ENCODE data around the gene LTBP4. TPM values are rescaled to one million over a fixed set of nuclear protein-coding genes. Genes with fewer than 3 reads are reported as not detected.
A peak's percentile ranks its signal among the peaks of the same experiment; 100 is the strongest.

The LTBP4 gene, protein sequence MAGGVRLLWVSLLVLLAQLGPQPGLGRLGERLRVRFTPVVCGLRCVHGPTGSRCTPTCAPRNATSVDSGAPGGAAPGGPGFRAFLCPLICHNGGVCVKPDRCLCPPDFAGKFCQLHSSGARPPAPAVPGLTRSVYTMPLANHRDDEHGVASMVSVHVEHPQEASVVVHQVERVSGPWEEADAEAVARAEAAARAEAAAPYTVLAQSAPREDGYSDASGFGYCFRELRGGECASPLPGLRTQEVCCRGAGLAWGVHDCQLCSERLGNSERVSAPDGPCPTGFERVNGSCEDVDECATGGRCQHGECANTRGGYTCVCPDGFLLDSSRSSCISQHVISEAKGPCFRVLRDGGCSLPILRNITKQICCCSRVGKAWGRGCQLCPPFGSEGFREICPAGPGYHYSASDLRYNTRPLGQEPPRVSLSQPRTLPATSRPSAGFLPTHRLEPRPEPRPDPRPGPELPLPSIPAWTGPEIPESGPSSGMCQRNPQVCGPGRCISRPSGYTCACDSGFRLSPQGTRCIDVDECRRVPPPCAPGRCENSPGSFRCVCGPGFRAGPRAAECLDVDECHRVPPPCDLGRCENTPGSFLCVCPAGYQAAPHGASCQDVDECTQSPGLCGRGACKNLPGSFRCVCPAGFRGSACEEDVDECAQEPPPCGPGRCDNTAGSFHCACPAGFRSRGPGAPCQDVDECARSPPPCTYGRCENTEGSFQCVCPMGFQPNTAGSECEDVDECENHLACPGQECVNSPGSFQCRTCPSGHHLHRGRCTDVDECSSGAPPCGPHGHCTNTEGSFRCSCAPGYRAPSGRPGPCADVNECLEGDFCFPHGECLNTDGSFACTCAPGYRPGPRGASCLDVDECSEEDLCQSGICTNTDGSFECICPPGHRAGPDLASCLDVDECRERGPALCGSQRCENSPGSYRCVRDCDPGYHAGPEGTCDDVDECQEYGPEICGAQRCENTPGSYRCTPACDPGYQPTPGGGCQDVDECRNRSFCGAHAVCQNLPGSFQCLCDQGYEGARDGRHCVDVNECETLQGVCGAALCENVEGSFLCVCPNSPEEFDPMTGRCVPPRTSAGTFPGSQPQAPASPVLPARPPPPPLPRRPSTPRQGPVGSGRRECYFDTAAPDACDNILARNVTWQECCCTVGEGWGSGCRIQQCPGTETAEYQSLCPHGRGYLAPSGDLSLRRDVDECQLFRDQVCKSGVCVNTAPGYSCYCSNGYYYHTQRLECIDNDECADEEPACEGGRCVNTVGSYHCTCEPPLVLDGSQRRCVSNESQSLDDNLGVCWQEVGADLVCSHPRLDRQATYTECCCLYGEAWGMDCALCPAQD (N-terminal part only)
- total RNA-seq (100 to 1,000 TPM; 103 to 111 TPM), polyA plus RNA-seq (40.0 TPM)

DNA sequence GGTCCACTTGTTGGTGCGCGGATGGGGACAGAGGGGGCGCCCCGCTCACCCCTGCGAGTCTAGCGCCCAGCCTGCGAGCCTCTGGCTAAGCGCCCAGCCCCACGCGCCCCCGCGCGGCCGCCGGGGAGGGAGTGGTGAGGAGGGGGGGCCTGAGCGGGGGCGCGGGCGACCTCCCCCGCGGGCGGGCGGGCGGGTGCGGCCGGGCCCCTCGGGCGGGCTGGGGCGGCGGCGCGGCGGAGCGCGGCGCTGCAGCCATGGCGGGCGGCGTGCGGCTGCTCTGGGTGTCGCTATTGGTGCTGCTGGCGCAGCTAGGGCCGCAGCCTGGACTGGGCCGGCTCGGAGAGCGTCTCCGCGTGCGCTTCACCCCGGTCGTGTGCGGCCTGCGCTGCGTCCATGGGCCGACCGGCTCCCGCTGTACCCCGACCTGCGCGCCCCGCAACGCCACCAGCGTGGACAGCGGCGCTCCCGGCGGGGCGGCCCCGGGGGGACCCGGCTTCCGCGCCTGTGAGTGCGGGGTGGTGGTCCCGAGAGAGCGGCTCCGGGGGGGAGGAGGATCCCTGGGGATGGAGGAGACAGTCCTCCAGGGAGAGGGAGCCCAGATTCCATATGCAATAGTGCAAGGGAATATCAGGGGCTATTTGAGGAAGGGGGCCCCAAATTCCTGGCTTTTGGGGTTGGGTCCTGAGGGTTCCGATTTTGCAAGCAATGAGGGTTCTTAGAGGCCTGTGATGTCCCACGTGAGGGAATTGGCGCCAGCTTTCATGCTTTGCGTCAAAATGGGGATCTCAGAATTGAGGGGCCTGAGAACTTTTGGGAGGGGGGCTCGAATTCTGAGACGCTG lies at the start of gene LTBP4:
Gene LTBP4 (plus strand): TSS at position 236 of the 841 bp plus-strand sequence. CDS start 19 bp downstream, at position 255.
- Mint-ChIP-seq H3K4me1 (peaks cover 56 to 82% (median 67%) of the 10 kb centered on the region in 3 donors), H3K4me3 (peak within 1 kb of the TSS; percentile 53 to 90 (median 71)), H3K27ac (peak within 1 kb of the TSS in 4 of 8 donors; percentile 24 to 93 (median 60)), H3K9me3 (no peaks in the 10 kb centered on the region), H3K36me3 (peaks cover 0 to 3% (median 0%) of the 10 kb centered on the region in 3 donors), H3K27me3 (peaks cover 34 to 36% of the 10 kb centered on the region in 2 donors)
- DNase-seq = peak in 3 of 5 donors; percentile 19 to 68 (median 44)
- ChIA-PET POLR2A (no interaction called here), CTCF (interaction anchor here (1.2 to 10.1 kb wide), 8 partner anchors 9 to 296 kb away, joined by 3 to 98 read pairs (median 6); no protein-coding TSS in a partner anchor)
- no peaks in the 10 kb centered on the region for H3K9me3 ChIP-seq (ENCODE audit: low read length)
- peak within 1 kb of the TSS; percentile 28 for H3K27ac ChIP-seq (ENCODE audit: low read depth, low read length)
- H3K36me3 ChIP-seq (ENCODE audit: insufficient read depth, low read length) = no peaks in the 10 kb centered on the region
- peaks cover 42% of the 10 kb centered on the region for H3K27me3 ChIP-seq (ENCODE audit: insufficient read depth, low read length, poor library complexity, severe bottlenecking)
- peaks cover 72% of the 10 kb centered on the region for H3K4me1 ChIP-seq (ENCODE audit: insufficient read depth, low read length)
- peak within 1 kb of the TSS; percentile 32 for H3K4me3 ChIP-seq (ENCODE audit: low read length)

DNA sequence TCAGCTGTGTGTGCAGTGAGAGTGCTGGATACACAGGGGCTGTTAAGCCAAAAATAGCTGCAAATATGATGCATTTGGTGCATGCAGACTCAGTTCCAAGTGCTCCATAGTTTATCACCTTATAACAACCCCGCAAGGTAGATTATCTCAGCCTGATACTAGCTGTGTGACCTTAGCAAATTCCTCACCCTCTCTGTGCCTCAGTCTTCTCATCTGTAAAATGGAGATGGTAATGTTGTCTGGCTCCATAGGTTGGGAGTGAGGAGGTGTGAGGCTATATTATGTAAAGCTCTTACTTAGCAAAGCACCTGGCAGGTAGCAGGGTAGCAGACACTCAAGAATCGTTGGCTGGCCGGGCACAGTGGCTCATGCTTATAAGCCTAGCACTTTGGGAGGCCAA lies 48.3 kb upstream of the LTBP4 start:
- H3K4me3 ChIP-seq (ENCODE audit: low read length) = no peak overlapping the region
- POLR2A ChIA-PET = no interaction called here
- CTCF ChIA-PET = interaction anchor here (1.4 kb wide), 1 partner anchor 82 kb away, joined by 5 read pairs; no protein-coding TSS in a partner anchor
- peaks cover 28% of the 10 kb centered on the region for H3K27me3 ChIP-seq (ENCODE audit: insufficient read depth, low read length, poor library complexity, severe bottlenecking)
- Mint-ChIP-seq H3K27me3 (peaks cover 30 to 64% of the 10 kb centered on the region in 2 donors), H3K4me1 (peaks cover 6 to 9% (median 7%) of the 10 kb centered on the region in 3 donors), H3K9me3 (peaks cover 0 to 1% (median 0%) of the 10 kb centered on the region in 5 donors), H3K36me3 (peaks cover 0 to 13% (median 2%) of the 10 kb centered on the region in 3 donors), H3K27ac (no peak overlapping the region), H3K4me3 (no peak overlapping the region)
- no peak overlapping the region for H3K27ac ChIP-seq (ENCODE audit: low read depth, low read length)
- no peaks in the 10 kb centered on the region for H3K4me1 ChIP-seq (ENCODE audit: insufficient read depth, low read length)
- H3K9me3 ChIP-seq (ENCODE audit: low read length) = no peaks in the 10 kb centered on the region
- no peak for DNase-seq
- H3K36me3 ChIP-seq (ENCODE audit: insufficient read depth, low read length) = no peaks in the 10 kb centered on the region

DNA sequence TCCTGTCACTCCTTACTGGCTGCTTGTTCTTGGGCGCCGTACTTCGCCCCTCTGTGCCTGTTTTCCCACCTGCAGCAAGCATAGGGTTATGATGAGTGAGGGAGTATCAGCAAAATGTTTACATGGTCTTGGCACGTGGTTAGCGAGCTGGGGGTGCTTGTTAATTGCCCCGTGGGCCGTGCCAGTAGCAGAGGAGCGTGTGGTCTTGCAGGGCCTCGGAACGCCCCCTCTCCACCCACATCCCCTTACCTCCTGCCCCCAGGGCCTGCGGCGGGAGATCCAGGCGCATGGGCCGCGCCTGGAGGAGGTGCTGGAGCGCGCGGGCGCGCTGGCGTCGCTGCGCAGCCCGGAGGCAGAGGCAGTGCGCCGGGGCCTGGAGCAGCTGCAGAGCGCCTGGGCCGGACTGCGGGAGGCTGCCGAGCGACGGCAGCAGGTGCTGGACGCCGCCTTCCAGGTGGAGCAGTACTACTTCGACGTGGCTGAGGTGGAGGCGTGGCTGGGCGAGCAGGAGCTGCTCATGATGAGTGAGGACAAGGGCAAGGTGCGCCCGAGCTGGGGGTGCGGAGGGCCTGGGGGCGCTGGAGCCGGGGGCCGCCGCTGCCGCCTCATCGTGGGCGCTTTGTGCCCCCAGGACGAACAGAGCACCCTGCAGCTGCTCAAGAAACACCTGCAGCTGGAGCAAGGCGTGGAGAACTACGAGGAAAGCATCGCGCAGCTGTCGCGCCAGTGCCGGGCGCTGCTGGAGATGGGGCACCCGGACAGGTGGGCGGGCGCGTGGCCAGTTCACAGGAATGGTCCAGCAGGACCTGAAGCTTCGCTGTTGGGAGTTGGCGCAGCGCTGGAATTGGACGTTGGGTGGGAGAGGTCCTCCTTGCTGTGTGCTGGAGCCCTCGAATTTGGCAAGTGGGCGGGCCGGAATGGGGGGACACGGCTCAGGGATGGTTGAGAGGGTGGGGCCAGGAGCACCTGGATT lies 47.0 kb upstream of the LTBP4 start:
- Mint-ChIP-seq H3K4me3 (no peak overlapping the region), H3K4me1 (peaks cover 3 to 6% (median 3%) of the 10 kb centered on the region in 3 donors), H3K27ac (no peak overlapping the region), H3K36me3 (peaks cover 0 to 13% (median 2%) of the 10 kb centered on the region in 3 donors), H3K27me3 (peaks cover 27 to 60% of the 10 kb centered on the region in 2 donors), H3K9me3 (peaks cover 0 to 1% (median 0%) of the 10 kb centered on the region in 5 donors)
- DNase-seq = no peak
- Histone ChIP-seq H3K27me3 (ENCODE audit: insufficient read depth, low read length, poor library complexity, severe bottlenecking) (peaks cover 17% of the 10 kb centered on the region), H3K36me3 (ENCODE audit: insufficient read depth, low read length) (no peaks in the 10 kb centered on the region), H3K4me3 (ENCODE audit: low read length) (no peak overlapping the region), H3K4me1 (ENCODE audit: insufficient read depth, low read length) (no peaks in the 10 kb centered on the region), H3K9me3 (ENCODE audit: low read length) (no peaks in the 10 kb centered on the region), H3K27ac (ENCODE audit: low read depth, low read length) (no peak overlapping the region)
- ChIA-PET POLR2A (no interaction called here), CTCF (interaction anchor here (1.0 to 1.5 kb wide), 3 partner anchors 14 to 81 kb away, joined by 3 to 5 read pairs (median 3); partner anchors contain the start of gene LTBP4)

DNA sequence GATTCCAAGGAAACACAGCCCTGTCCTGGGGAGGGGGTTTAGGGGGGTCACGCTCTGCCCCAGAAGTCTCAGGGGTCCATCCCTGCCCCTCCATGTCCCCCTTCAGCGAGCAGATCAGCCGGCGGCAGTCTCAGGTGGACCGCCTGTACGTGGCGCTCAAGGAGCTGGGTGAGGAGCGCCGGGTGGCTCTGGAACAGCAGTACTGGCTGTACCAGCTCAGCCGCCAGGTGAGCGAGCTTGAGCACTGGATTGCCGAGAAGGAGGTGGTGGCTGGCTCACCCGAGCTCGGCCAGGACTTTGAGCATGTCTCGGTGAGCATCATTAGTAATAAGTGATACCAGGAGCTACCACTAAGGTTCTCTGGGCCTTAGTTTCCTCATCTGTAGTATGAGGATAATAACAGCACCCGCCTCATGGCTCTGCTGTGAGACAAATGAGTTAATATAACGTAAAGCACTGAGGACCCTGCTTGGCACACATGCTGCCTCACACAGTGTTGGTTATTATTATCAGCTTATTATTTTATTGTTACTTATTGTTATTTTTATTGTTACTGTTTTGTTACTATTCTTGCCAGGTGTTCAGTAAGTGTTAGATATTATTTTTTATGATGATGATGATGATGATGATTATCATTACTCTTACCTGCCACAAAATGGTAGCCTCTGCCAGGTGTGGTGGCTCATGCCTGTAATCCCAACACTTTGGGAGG lies 45.0 kb upstream of the LTBP4 start:
- peaks cover 0 to 7% (median 2%) of the 10 kb centered on the region in 3 donors for H3K36me3 Mint-ChIP-seq
- CTCF ChIA-PET = interaction anchor here (1.0 to 1.5 kb wide), 2 partner anchors 42 to 79 kb away, joined by 4 to 5 read pairs; no protein-coding TSS in a partner anchor
- POLR2A ChIA-PET = no interaction called here
- Histone ChIP-seq H3K9me3 (ENCODE audit: low read length) (no peaks in the 10 kb centered on the region), H3K27me3 (ENCODE audit: insufficient read depth, low read length, poor library complexity, severe bottlenecking) (peaks cover 21% of the 10 kb centered on the region), H3K36me3 (ENCODE audit: insufficient read depth, low read length) (no peaks in the 10 kb centered on the region), H3K4me3 (ENCODE audit: low read length) (no peak overlapping the region), H3K4me1 (ENCODE audit: insufficient read depth, low read length) (no peaks in the 10 kb centered on the region), H3K27ac (ENCODE audit: low read depth, low read length) (no peak overlapping the region)
- H3K4me3 Mint-ChIP-seq = no peak overlapping the region
- no peaks in the 10 kb centered on the region for H3K9me3 Mint-ChIP-seq
- H3K27me3 Mint-ChIP-seq = peaks cover 25 to 56% of the 10 kb centered on the region in 2 donors
- no peak for DNase-seq
- no peak overlapping the region for H3K27ac Mint-ChIP-seq
- H3K4me1 Mint-ChIP-seq = peaks cover 0 to 2% (median 0%) of the 10 kb centered on the region in 3 donors

DNA sequence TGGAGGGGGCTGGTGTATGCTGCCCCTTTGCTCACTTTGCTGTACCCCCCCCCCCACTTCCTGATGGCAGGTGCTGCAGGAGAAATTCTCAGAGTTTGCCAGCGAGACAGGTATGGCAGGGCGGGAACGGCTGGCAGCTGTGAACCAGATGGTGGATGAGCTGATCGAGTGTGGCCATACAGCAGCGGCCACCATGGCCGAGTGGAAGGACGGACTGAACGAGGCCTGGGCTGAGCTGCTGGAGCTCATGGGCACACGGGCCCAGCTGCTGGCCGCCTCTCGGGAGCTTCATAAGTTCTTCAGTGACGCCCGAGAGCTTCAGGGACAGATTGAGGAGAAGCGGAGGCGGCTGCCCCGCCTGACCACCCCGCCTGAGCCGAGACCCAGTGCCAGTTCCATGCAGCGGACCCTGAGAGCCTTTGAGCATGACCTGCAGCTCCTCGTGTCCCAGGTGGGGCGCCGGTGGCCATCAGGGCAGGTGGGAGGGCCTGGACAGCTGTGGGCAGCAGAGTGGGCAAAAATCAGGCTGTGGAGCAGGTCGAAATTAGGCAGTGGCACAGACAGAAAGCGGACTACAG lies 44.1 kb upstream of the LTBP4 start:
- Mint-ChIP-seq H3K27ac (no peak overlapping the region), H3K4me3 (no peak overlapping the region), H3K4me1 (peaks cover 0 to 2% (median 0%) of the 10 kb centered on the region in 3 donors), H3K9me3 (no peaks in the 10 kb centered on the region), H3K36me3 (peaks cover 0 to 11% (median 1%) of the 10 kb centered on the region in 3 donors), H3K27me3 (peaks cover 31 to 56% of the 10 kb centered on the region in 2 donors)
- Histone ChIP-seq H3K4me1 (ENCODE audit: insufficient read depth, low read length) (no peaks in the 10 kb centered on the region), H3K27ac (ENCODE audit: low read depth, low read length) (no peak overlapping the region), H3K36me3 (ENCODE audit: insufficient read depth, low read length) (no peaks in the 10 kb centered on the region), H3K4me3 (ENCODE audit: low read length) (no peak overlapping the region), H3K9me3 (ENCODE audit: low read length) (no peaks in the 10 kb centered on the region), H3K27me3 (ENCODE audit: insufficient read depth, low read length, poor library complexity, severe bottlenecking) (peaks cover 25% of the 10 kb centered on the region)
- ChIA-PET POLR2A (no interaction called here), CTCF (interaction anchor here (1.0 kb wide), 1 partner anchor 41 kb away, joined by 4 read pairs; no protein-coding TSS in a partner anchor)
- DNase-seq = no peak

DNA sequence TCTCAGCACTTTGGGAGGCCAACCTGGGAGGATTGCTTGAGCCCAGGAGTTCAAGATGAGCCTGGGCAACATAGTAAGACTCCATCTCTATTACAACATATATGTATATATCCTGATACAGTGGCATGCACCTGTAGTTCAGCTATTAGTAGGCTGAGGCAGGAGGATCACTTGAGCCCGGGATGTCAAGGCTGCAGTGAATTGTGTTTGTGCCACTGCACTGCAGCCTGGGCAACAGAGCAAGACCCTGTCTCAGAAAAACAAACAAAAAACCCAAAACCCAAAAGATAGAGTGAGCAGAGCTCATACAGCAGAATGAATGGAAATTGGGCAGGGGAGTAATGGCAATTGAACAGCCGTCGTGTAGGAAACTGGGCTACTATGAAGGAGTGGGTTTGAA lies 41.8 kb upstream of the LTBP4 start:
- peaks cover 0 to 5% (median 1%) of the 10 kb centered on the region in 3 donors for H3K36me3 Mint-ChIP-seq
- Histone ChIP-seq H3K4me1 (ENCODE audit: insufficient read depth, low read length) (no peaks in the 10 kb centered on the region), H3K36me3 (ENCODE audit: insufficient read depth, low read length) (no peaks in the 10 kb centered on the region), H3K4me3 (ENCODE audit: low read length) (no peak overlapping the region), H3K9me3 (ENCODE audit: low read length) (no peaks in the 10 kb centered on the region), H3K27ac (ENCODE audit: low read depth, low read length) (no peak overlapping the region), H3K27me3 (ENCODE audit: insufficient read depth, low read length, poor library complexity, severe bottlenecking) (peaks cover 14% of the 10 kb centered on the region)
- DNase-seq = no peak
- no peak overlapping the region for H3K27ac Mint-ChIP-seq
- H3K9me3 Mint-ChIP-seq = no peaks in the 10 kb centered on the region
- peaks cover 35 to 43% of the 10 kb centered on the region in 2 donors for H3K27me3 Mint-ChIP-seq
- peaks cover 0 to 2% (median 0%) of the 10 kb centered on the region in 3 donors for H3K4me1 Mint-ChIP-seq
- no peak overlapping the region for H3K4me3 Mint-ChIP-seq
- CTCF ChIA-PET = no interaction called here
- POLR2A ChIA-PET = no interaction called here

Data from CD8-positive, alpha-beta memory T cell (primary cell).